ENCODE data around the gene SH3YL1. TPM values are rescaled to one million over a fixed set of nuclear protein-coding genes. Genes with fewer than 3 reads are reported as not detected.

SH3YL1 gene
- total RNA-seq, 1 experiment from 2014 or later = 26.5 TPM

DNA sequence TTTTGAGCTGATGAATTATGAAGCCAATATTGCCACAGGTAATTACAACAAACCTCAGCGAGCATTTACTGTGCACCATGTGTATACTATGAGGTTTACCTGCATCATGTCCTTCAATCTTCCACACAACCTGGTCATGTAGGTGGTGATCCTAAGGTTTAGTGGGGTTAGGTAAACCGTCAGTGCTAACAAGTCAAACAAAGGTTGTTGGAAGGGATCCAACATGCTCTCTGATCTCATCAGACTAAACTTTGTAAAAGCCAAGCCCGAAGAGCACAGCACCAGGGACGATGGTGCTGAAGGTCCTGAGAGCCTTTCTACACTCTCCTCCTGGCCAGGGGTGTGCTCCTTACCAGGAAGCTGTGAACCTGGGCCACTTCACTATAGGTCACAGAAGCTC, 29.4 kb downstream of the SH3YL1 start:
- Histone ChIP-seq H3K9ac (ENCODE audit: extremely low read depth, insufficient read length, low read length) (no peak overlapping the region), H3K79me1 (ENCODE audit: insufficient read depth, low read depth, low read length, poor library complexity, severe bottlenecking) (no peaks in the 10 kb centered on the region), H2BK5ac (ENCODE audit: insufficient read length, low read length) (no peak overlapping the region), H2BK12ac (ENCODE audit: insufficient read length, low read depth, low read length) (no peak overlapping the region), H2BK15ac (ENCODE audit: low read depth, low read length) (no peak overlapping the region), H4K20me1 (ENCODE audit: control insufficient read depth, insufficient read depth, insufficient read length) (no peaks in the 10 kb centered on the region), H3K4ac (ENCODE audit: low read depth, low read length) (no peak overlapping the region), H2BK20ac (ENCODE audit: low read depth, low read length, poor library complexity, severe bottlenecking) (no peak overlapping the region), H3K23me2 (ENCODE audit: insufficient read length, low read depth, low read length, poor library complexity, severe bottlenecking) (no peaks in the 10 kb centered on the region), H3K9me3 (ENCODE audit: control insufficient read depth, low read depth, low read length) (no peaks in the 10 kb centered on the region), H3T11ph (ENCODE audit: low read length) (no peak overlapping the region), H3K18ac (ENCODE audit: insufficient read length, low read depth, low read length) (no peak overlapping the region), H4K91ac (ENCODE audit: insufficient read length, low read depth, low read length) (no peak overlapping the region), H3K14ac (ENCODE audit: insufficient read depth, low read length) (no peak overlapping the region), H2AFZ (ENCODE audit: low read length) (no peak overlapping the region), H3K79me2 (ENCODE audit: insufficient read depth, low read length) (no peaks in the 10 kb centered on the region), H3K27ac (ENCODE audit: insufficient read length, low read depth, low read length) (no peak overlapping the region), H3K23ac (ENCODE audit: insufficient read length, low read depth, low read length) (no peak overlapping the region), H3K56ac (ENCODE audit: insufficient read length, low read depth, low read length) (no peak overlapping the region), H3K27me3 (ENCODE audit: insufficient read depth, low read length) (no peaks in the 10 kb centered on the region), H3K4me1 (ENCODE audit: insufficient read depth, low read length) (no peaks in the 10 kb centered on the region), H4K8ac (replicated peaks; ENCODE audit: insufficient read length, low read depth, low read length) (no peak overlapping the region), H2AK5ac (ENCODE audit: insufficient read length, low read length) (no peak overlapping the region), H2BK120ac (ENCODE audit: low read depth, low read length, poor library complexity, severe bottlenecking) (no peak overlapping the region), H3K4me2 (ENCODE audit: insufficient read depth, insufficient read length, low read length) (no peak overlapping the region), H4K5ac (ENCODE audit: insufficient read length, low read depth, low read length) (no peak overlapping the region)
- WGBS (ENCODE audit: extremely low coverage, insufficient read length, low lambda C conversion rate) = no CpG with 5 or more reads among the region's 4 CpGs
- TF ChIP-seq, protein P1, sequence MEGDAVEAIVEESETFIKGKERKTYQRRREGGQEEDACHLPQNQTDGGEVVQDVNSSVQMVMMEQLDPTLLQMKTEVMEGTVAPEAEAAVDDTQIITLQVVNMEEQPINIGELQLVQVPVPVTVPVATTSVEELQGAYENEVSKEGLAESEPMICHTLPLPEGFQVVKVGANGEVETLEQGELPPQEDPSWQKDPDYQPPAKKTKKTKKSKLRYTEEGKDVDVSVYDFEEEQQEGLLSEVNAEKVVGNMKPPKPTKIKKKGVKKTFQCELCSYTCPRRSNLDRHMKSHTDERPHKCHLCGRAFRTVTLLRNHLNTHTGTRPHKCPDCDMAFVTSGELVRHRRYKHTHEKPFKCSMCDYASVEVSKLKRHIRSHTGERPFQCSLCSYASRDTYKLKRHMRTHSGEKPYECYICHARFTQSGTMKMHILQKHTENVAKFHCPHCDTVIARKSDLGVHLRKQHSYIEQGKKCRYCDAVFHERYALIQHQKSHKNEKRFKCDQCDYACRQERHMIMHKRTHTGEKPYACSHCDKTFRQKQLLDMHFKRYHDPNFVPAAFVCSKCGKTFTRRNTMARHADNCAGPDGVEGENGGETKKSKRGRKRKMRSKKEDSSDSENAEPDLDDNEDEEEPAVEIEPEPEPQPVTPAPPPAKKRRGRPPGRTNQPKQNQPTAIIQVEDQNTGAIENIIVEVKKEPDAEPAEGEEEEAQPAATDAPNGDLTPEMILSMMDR (conservative IDR thresholded peaks at IDR 0.05) = no peak
- H3K36me3 Mint-ChIP-seq (ENCODE audit: insufficient read depth in 1 of 3, low read depth in 3 of 3) = peaks cover 0 to 10% (median 8%) of the 10 kb centered on the region in 3 experiments; a peak in 6 of 7 replicates
- H3K9me3 Mint-ChIP-seq = peaks cover 0 to 2% of the 10 kb centered on the region in 2 experiments; a peak in 1 of 5 replicates
- H3K27me3 Mint-ChIP-seq (ENCODE audit: low read depth) = no peaks in the 10 kb centered on the region
- no peak for DNase-seq
- H3K27ac Mint-ChIP-seq = no peak overlapping the region
- peaks cover 23 to 33% of the 10 kb centered on the region in 2 experiments for H3K4me1 Mint-ChIP-seq
- no peak overlapping the region for H3K4me3 Mint-ChIP-seq

Measured in H9 (cell line).